H9 (cell line): ENCODE results near the gene KRT85. TPM values are rescaled to one million over a fixed set of nuclear protein-coding genes. Genes with fewer than 3 reads are reported as not detected.
A peak's percentile ranks its signal among the peaks of the same experiment; 100 is the strongest.

ENCODE experiments used
- DNase-seq: peaks from one replicate; pipeline ENCODE4 v3.0.0-alpha.2; 2017
- H2AFZ ChIP-seq: one replicate; pipeline ENCODE4 v1.6.1; 2013; ENCODE audit warnings: mild to moderate bottlenecking, low read length, control low read depth, moderate library complexity
- H2AK5ac ChIP-seq: 2 replicates; pipeline ENCODE4 v1.6.1; 2013; ENCODE audit warnings: low read length, control low read depth, mixed read lengths; ENCODE audit not compliant: insufficient read length
- H2BK120ac ChIP-seq: one replicate; pipeline ENCODE4 v1.6.1; 2013; ENCODE audit warnings: low read depth, mild to moderate bottlenecking, low read length, control low read depth, inconsistent platforms; ENCODE audit not compliant: poor library complexity, severe bottlenecking
- H2BK12ac ChIP-seq: 2 replicates; pipeline ENCODE4 v1.6.1; 2013; ENCODE audit warnings: low read length, control low read depth, mixed read lengths, low read depth; ENCODE audit not compliant: insufficient read length
- H2BK15ac ChIP-seq: 2 replicates; pipeline ENCODE4 v1.6.1; 2013; ENCODE audit warnings: low read depth, low read length, control low read depth
- H2BK20ac ChIP-seq: one replicate; pipeline ENCODE4 v1.6.1; 2013; ENCODE audit warnings: low read depth, mild to moderate bottlenecking, low read length, control low read depth, inconsistent platforms; ENCODE audit not compliant: poor library complexity, severe bottlenecking
- H2BK5ac ChIP-seq: 2 replicates; pipeline ENCODE4 v1.6.1; 2013; ENCODE audit warnings: low read length, control low read depth, mixed read lengths; ENCODE audit not compliant: insufficient read length
- H3K14ac ChIP-seq: 2 replicates; pipeline ENCODE4 v1.6.1; 2013; ENCODE audit warnings: low read length, control low read depth; ENCODE audit not compliant: insufficient read depth
- H3K18ac ChIP-seq: 2 replicates; pipeline ENCODE4 v1.6.1; 2013; ENCODE audit warnings: low read depth, mild to moderate bottlenecking, mixed read lengths, low read length, control low read depth; ENCODE audit not compliant: insufficient read length
- H3K23ac ChIP-seq: 2 replicates; pipeline ENCODE4 v1.6.1; 2013; ENCODE audit warnings: low read length, control low read depth, mixed read lengths, low read depth; ENCODE audit not compliant: insufficient read length
- H3K23me2 ChIP-seq: 2 replicates; pipeline ENCODE4 v1.6.1; 2013; ENCODE audit warnings: low read depth, mild to moderate bottlenecking, mixed read lengths, low read length, control low read depth; ENCODE audit not compliant: insufficient read length, poor library complexity, severe bottlenecking
- H3K27ac ChIP-seq: 2 replicates; pipeline ENCODE4 v1.5.1; 2013; ENCODE audit warnings: low read length, control low read depth, mixed read lengths, low read depth; ENCODE audit not compliant: insufficient read length
- H3K27me3 ChIP-seq: 2 replicates; pipeline ENCODE4 v1.6.1; 2013; ENCODE audit warnings: low read length, control low read depth, inconsistent platforms; ENCODE audit not compliant: insufficient read depth
- H3K4ac ChIP-seq: 2 replicates; pipeline ENCODE4 v1.6.1; 2013; ENCODE audit warnings: low read depth, mild to moderate bottlenecking, control low read depth, inconsistent platforms, low read length, moderate library complexity
- H3K4me1 ChIP-seq: 2 replicates; pipeline ENCODE4 v1.6.1; 2013; ENCODE audit warnings: low read length, control low read depth, inconsistent platforms; ENCODE audit not compliant: insufficient read depth
- H3K4me2 ChIP-seq: 2 replicates; pipeline ENCODE4 v1.6.1; 2013; ENCODE audit warnings: low read length, control low read depth, mixed read lengths; ENCODE audit not compliant: insufficient read length, insufficient read depth
- H3K56ac ChIP-seq: 2 replicates; pipeline ENCODE4 v1.6.1; 2013; ENCODE audit warnings: low read depth, mild to moderate bottlenecking, mixed read lengths, low read length, control low read depth; ENCODE audit not compliant: insufficient read length
- H3K79me1 ChIP-seq: 2 replicates; pipeline ENCODE4 v1.6.1; 2013; ENCODE audit warnings: low read depth, mild to moderate bottlenecking, moderate library complexity, low read length, control low read depth, inconsistent platforms; ENCODE audit not compliant: insufficient read depth, poor library complexity, severe bottlenecking
- H3K79me2 ChIP-seq: 2 replicates; pipeline ENCODE4 v1.6.1; 2013; ENCODE audit warnings: low read length, control low read depth, inconsistent platforms; ENCODE audit not compliant: insufficient read depth
- H3K9ac ChIP-seq: 2 replicates; pipeline ENCODE4 v1.6.1; 2013; ENCODE audit warnings: low read length, control low read depth, mixed read lengths; ENCODE audit not compliant: insufficient read length; ENCODE audit errors: extremely low read depth
- H3K9me3 ChIP-seq: one replicate; pipeline ENCODE4 v1.6.1; 2013; ENCODE audit warnings: low read depth, low read length, inconsistent platforms; ENCODE audit not compliant: control insufficient read depth
- H3T11ph ChIP-seq: one replicate; pipeline ENCODE4 v1.6.1; 2013; ENCODE audit warnings: mild to moderate bottlenecking, low read length, control low read depth, inconsistent platforms
- H4K20me1 ChIP-seq: one replicate; pipeline ENCODE4 v1.6.1; 2013; ENCODE audit not compliant: control insufficient read depth, insufficient read length, insufficient read depth
- H4K5ac ChIP-seq: 2 replicates; pipeline ENCODE4 v1.6.1; 2013; ENCODE audit warnings: low read depth, mild to moderate bottlenecking, mixed read lengths, low read length, control low read depth; ENCODE audit not compliant: insufficient read length
- H4K8ac ChIP-seq: replicated peaks from 2 replicates; pipeline ENCODE4 v1.6.1; 2013; ENCODE audit warnings: low read length, control low read depth, mixed read lengths, low read depth; ENCODE audit not compliant: insufficient read length
- H4K91ac ChIP-seq: 2 replicates; pipeline ENCODE4 v1.6.1; 2013; ENCODE audit warnings: low read depth, mild to moderate bottlenecking, moderate library complexity, mixed read lengths, low read length, control low read depth; ENCODE audit not compliant: insufficient read length
- H3K27ac Mint-ChIP-seq, 3 experiments: 2 replicates in 2 of 3; 3 replicates in 1 of 3; pipeline ENCODE4 v1.8.0; 2020 to 2021; ENCODE audit warnings: mixed read lengths in 3 of 3, mild to moderate bottlenecking in 1 of 3, moderate library complexity in 1 of 3
- H3K27me3 Mint-ChIP-seq: 2 replicates; pipeline ENCODE4 v1.8.0; 2021; ENCODE audit warnings: low read depth, mild to moderate bottlenecking, moderate library complexity, mixed read lengths
- H3K36me3 Mint-ChIP-seq, 3 experiments: 2 replicates in 2 of 3; 3 replicates in 1 of 3; pipeline ENCODE4 v1.8.0; 2020 to 2021; ENCODE audit warnings: low read depth in 3 of 3, mixed read lengths in 3 of 3; ENCODE audit not compliant: insufficient read depth in 1 of 3
- H3K4me1 Mint-ChIP-seq, 2 experiments: 2 replicates each; pipeline ENCODE4 v1.8.0; 2020; ENCODE audit warnings: mixed read lengths in 2 of 2
- H3K4me3 Mint-ChIP-seq, 2 experiments: 2 replicates in 1 of 2; 3 replicates in 1 of 2; pipeline ENCODE4 v1.8.0; 2020 to 2021; ENCODE audit warnings: mild to moderate bottlenecking in 2 of 2, mixed read lengths in 2 of 2, moderate library complexity in 1 of 2
- H3K9me3 Mint-ChIP-seq, 2 experiments: 2 replicates in 1 of 2; 3 replicates in 1 of 2; pipeline ENCODE4 v1.8.0; 2020; ENCODE audit warnings: mild to moderate bottlenecking in 2 of 2, mixed read lengths in 2 of 2, moderate library complexity in 1 of 2
- WGBS: extraction: QIAGEN DNeasy Blood & Tissue Kit; methylation state at CpG from one replicate; pipeline ENCODE4 v1.1.7; 2013; ENCODE audit warnings: missing lambda C conversion rate, low lambda C conversion rate, mixed read lengths; ENCODE audit not compliant: insufficient read length; ENCODE audit errors: extremely low coverage; 5-methylcytosine and 5-hydroxymethylcytosine counted together
- total RNA-seq: library from RNA; stranded (reverse); gene quantifications from 2 replicates; pipeline ENCODE4 v1.2.1, GENCODE V29; 2021
- TF ChIP-seq, protein P1 (sequence below): fragments of 200-600 bp; sonication (generic); conservative IDR thresholded peaks from 3 replicates; pipeline ENCODE4 v1.8.0; 2021; ENCODE audit warnings: antibody characterized with exemption, mild to moderate bottlenecking

Gene KRT85
- total RNA-seq, 1 experiment from 2014 or later: not detected

GRCh38 chr12:52361553-52361952 is 5.7 kb downstream of the KRT85 start:
- Histone ChIP-seq H3K4me2 (no peak overlapping the region), H4K5ac (no peak overlapping the region), H3K79me2 (no peaks in the 10 kb centered on the region), H3K9me3 (no peaks in the 10 kb centered on the region), H3K56ac (no peak overlapping the region), H3K27me3 (no peaks in the 10 kb centered on the region), H2AK5ac (no peak overlapping the region), H3K4me1 (no peaks in the 10 kb centered on the region), H3K4ac (no peak overlapping the region), H3K23me2 (no peaks in the 10 kb centered on the region), H3K23ac (no peak overlapping the region), H2AFZ (no peak overlapping the region), H2BK120ac (no peak overlapping the region), H3K14ac (no peak overlapping the region), H3K27ac (no peak overlapping the region), H2BK15ac (no peak overlapping the region), H2BK5ac (no peak overlapping the region), H3K18ac (no peak overlapping the region), H2BK20ac (no peak overlapping the region), H4K91ac (no peak overlapping the region), H3K79me1 (no peaks in the 10 kb centered on the region), H4K20me1 (no peaks in the 10 kb centered on the region), H4K8ac (no peak overlapping the region), H3K9ac (no peak overlapping the region), H3T11ph (no peak overlapping the region), H2BK12ac (no peak overlapping the region)
- no peak for DNase-seq
- no peak overlapping the region for H3K4me3 Mint-ChIP-seq
- H3K27ac Mint-ChIP-seq: peak overlapping the region in 1 of 3 experiments; percentile 38; a peak in 1 of 7 replicates
- no peaks in the 10 kb centered on the region; a peak in 1 of 5 replicates for H3K9me3 Mint-ChIP-seq
- H3K4me1 Mint-ChIP-seq: peaks cover 3 to 9% of the 10 kb centered on the region in 2 experiments; a peak in 3 of 4 replicates
- no CpG with 5 or more reads among the region's 1 CpG for WGBS
- TF ChIP-seq, protein P1, sequence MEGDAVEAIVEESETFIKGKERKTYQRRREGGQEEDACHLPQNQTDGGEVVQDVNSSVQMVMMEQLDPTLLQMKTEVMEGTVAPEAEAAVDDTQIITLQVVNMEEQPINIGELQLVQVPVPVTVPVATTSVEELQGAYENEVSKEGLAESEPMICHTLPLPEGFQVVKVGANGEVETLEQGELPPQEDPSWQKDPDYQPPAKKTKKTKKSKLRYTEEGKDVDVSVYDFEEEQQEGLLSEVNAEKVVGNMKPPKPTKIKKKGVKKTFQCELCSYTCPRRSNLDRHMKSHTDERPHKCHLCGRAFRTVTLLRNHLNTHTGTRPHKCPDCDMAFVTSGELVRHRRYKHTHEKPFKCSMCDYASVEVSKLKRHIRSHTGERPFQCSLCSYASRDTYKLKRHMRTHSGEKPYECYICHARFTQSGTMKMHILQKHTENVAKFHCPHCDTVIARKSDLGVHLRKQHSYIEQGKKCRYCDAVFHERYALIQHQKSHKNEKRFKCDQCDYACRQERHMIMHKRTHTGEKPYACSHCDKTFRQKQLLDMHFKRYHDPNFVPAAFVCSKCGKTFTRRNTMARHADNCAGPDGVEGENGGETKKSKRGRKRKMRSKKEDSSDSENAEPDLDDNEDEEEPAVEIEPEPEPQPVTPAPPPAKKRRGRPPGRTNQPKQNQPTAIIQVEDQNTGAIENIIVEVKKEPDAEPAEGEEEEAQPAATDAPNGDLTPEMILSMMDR: no peak
- H3K36me3 Mint-ChIP-seq: no peaks in the 10 kb centered on the region
- H3K27me3 Mint-ChIP-seq: peaks cover 7% of the 10 kb centered on the region
